Brain pericyte (primary cell): ENCODE measurements around the gene SYNC.
"Not testable (repeated sequence)": the region's sequence is repeated elsewhere in the genome, so short reads cannot be mapped to it uniquely, and the experiment has no call there.

Experiments used
- DNase-seq: peaks from one replicate; pipeline ENCODE4 v3.0.0-alpha.2; 2012; ENCODE audit warnings: low read depth, low spot score

Gene SYNC

GRCh38 chr1:32642292-32642827 lies 60.2 kb downstream of the SYNC start:
- DNase-seq = not testable (repeated sequence)

- DNase-seq = no peak
Measured at GRCh38 chr1:32639489-32640075, 63.0 kb downstream of the SYNC start.

DNA sequence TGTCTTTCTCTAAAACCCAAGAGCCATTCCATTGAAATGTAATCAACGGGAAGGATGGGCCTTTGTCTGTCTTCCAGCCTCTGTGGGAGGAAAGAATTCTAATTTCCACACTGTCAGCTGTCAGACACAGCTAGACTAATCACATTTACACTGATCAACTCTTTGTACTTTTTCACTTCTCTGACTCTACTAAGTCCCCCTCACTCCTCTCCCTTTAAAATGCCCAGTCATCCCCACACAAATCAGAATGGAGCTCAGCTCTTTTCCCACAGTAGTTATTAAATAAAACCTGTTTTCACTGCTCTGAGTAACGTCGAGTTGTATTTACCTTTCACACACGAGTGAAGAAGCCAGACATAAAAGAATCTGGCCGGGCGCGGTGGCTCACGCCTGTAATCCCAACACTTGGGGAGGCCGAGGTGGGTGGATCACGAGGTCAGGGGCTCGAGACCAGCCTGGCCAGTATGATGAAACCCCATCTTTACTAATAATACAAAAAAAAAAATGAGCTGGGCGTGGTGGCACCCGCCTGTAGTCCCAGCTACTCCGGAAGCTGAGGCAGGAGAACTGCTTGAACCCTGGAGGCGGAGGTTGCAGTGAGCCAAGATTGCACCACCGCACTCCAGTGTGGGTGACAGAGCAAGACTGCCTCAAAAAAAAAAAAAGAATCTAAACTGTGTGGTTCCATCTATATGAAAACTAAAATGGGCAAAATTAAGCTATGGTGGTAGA lies 65.5 kb downstream of the SYNC start:
- DNase-seq = no peak

GRCh38 chr1:32635508-32636277 lies 66.9 kb downstream of the SYNC start:
- no peak for DNase-seq

DNA sequence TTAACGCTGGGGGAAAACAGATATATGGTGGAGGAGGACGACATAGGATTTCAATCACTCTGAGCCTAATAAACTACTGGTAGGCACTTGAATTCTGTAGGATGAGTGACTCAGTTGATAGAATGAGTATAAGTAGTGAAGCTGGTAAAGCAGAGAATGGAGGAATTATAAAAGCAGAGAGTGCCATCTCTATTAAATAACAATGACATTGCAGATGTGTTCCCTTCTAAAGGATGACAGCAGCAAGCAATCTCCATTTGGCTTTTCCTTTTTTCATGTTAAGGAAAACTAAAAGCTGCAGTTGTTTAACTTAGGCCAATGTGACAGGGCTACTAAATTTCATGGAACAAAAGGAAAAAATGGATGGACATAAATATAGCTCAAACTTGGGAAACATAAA lies 69.7 kb downstream of the SYNC start:
- no peak for DNase-seq

- DNase-seq = not testable (repeated sequence)
Measured at GRCh38 chr1:32630173-32630572, 72.4 kb downstream of the SYNC start.
